Measurements from ENCODE around the gene KBTBD13.

The KBTBD13 gene

GRCh38 chr15:65052956-65053355 lies 23.6 kb upstream of the KBTBD13 start:
- DNase-seq: no peak

GRCh38 chr15:65054333-65055200 lies 22.0 kb upstream of the KBTBD13 start:
- DNase-seq: peak; percentile 52

- DNase-seq: no peak
These were observed 21.2 kb upstream of the KBTBD13 start for GRCh38 chr15:65055201-65055870.

- DNase-seq: no peak
These were observed 20.4 kb upstream of the KBTBD13 start for GRCh38 chr15:65056106-65056505.

GRCh38 chr15:65056868-65057548 lies 19.5 kb upstream of the KBTBD13 start:
- DNase-seq: no peak

- DNase-seq: no peak
These were observed 19.0 kb upstream of the KBTBD13 start for GRCh38 chr15:65057549-65057940.

- DNase-seq: no peak
These were observed 17.9 kb upstream of the KBTBD13 start for GRCh38 chr15:65058394-65059368.

- no peak for DNase-seq
These were observed 17.2 kb upstream of the KBTBD13 start for GRCh38 chr15:65059369-65059750.

GRCh38 chr15:65059931-65060596 lies 16.5 kb upstream of the KBTBD13 start:
- DNase-seq: no peak

- DNase-seq: no peak
These were observed 15.7 kb upstream of the KBTBD13 start for GRCh38 chr15:65060641-65061397.

GRCh38 chr15:65062061-65062460 lies 14.5 kb upstream of the KBTBD13 start:
- no peak for DNase-seq

- no peak for DNase-seq
These were observed 13.8 kb upstream of the KBTBD13 start for GRCh38 chr15:65062726-65063125.

GRCh38 chr15:65066001-65066634 lies 10.4 kb upstream of the KBTBD13 start:
- DNase-seq: no peak

GRCh38 chr15:65066635-65067316 lies 9.8 kb upstream of the KBTBD13 start:
- DNase-seq: no peak

- DNase-seq: no peak
These were observed 9.3 kb upstream of the KBTBD13 start for GRCh38 chr15:65067317-65067644.

- no peak for DNase-seq
These were observed 8.7 kb upstream of the KBTBD13 start, which contains the start of gene RASL12 for GRCh38 chr15:65067645-65068402. Gene RASL12, minus strand, starts transcription at chr15:65067991. Its CDS starts 156 bp downstream, at chr15:65067835.

GRCh38 chr15:65068403-65068788 lies 8.2 kb upstream of the KBTBD13 start:
- no peak for DNase-seq

- DNase-seq: no peak
These were observed 7.4 kb upstream of the KBTBD13 start for GRCh38 chr15:65069179-65069578.
